DOHH2 (cell line): Measurements from ENCODE around the gene PSMB4.

ENCODE experiments used
- CTCF ChIP-seq: fragments of 200-600 bp; sonication (generic); IDR thresholded peaks from one replicate; pipeline ENCODE4 v1.5.1; 2014; ENCODE audit warnings: antibody characterized with exemption, mild to moderate bottlenecking, low read depth, low read length; ENCODE audit not compliant: poor library complexity, severe bottlenecking
- EZH2phosphoT487 ChIP-seq: fragments of 200-600 bp; sonication (generic); IDR thresholded peaks from 2 replicates; pipeline ENCODE4 v1.6.1; 2017; ENCODE audit warnings: borderline replicate concordance, mild to moderate bottlenecking, antibody characterized with exemption, low read length, moderate library complexity, mixed read lengths

GRCh38 chr1:151361883-151362282 lies 37.5 kb upstream of the PSMB4 start:
- TF ChIP-seq CTCF (no peak), EZH2phosphoT487 (no peak)
